Fibroblast of pulmonary artery (primary cell): ENCODE measurements around the gene ADARB2.

Experiments
- DNase-seq: peaks from one replicate; pipeline ENCODE4 v3.0.0-alpha.2; 2010; ENCODE audit warnings: low read depth
- H3K4me3 ChIP-seq: replicated peaks from 2 replicates; pipeline ENCODE4 v1.5.1; 2011; ENCODE audit warnings: low read depth, mild to moderate bottlenecking, control low read depth, low read length, moderate library complexity
- CTCF ChIP-seq: IDR thresholded peaks from 2 replicates; pipeline ENCODE4 v1.5.1; 2011; ENCODE audit warnings: mild to moderate bottlenecking, control low read depth, low read length, inconsistent platforms; ENCODE audit errors: missing control alignments

ADARB2 gene

GRCh38 chr10:1394155-1394912 lies 343.0 kb downstream of the ADARB2 start:
- no peak for DNase-seq
- no peak overlapping the region for H3K4me3 ChIP-seq
- no peak for TF ChIP-seq CTCF

GRCh38 chr10:1393481-1393880 lies 343.8 kb downstream of the ADARB2 start:
- DNase-seq, result no peak
- TF ChIP-seq CTCF, result no peak
- H3K4me3 ChIP-seq, result no peak overlapping the region

- no peak overlapping the region for H3K4me3 ChIP-seq
- no peak for DNase-seq
- TF ChIP-seq CTCF, result no peak
Observed at GRCh38 chr10:1392127-1392526, 345.2 kb downstream of the ADARB2 start.

GRCh38 chr10:1390200-1390599 lies 347.1 kb downstream of the ADARB2 start:
- TF ChIP-seq CTCF, result no peak
- DNase-seq, result no peak
- no peak overlapping the region for H3K4me3 ChIP-seq

- H3K4me3 ChIP-seq, result no peak overlapping the region
- no peak for TF ChIP-seq CTCF
- DNase-seq, result no peak
Observed at GRCh38 chr10:1384026-1384425, 353.3 kb downstream of the ADARB2 start.

GRCh38 chr10:1382711-1383110 lies 354.6 kb downstream of the ADARB2 start:
- no peak for DNase-seq
- no peak overlapping the region for H3K4me3 ChIP-seq
- TF ChIP-seq CTCF, result no peak

- H3K4me3 ChIP-seq, result no peak overlapping the region
- no peak for DNase-seq
- no peak for TF ChIP-seq CTCF
Observed at GRCh38 chr10:1381339-1381738, 356.0 kb downstream of the ADARB2 start.
